ENCODE results near the gene CENPU. TPM values are rescaled to one million over a fixed set of nuclear protein-coding genes. Genes with fewer than 3 reads are reported as not detected.
"Not testable (repeated sequence)": the region's sequence is repeated elsewhere in the genome, so short reads cannot be mapped to it uniquely, and the experiment has no call there.

CENPU gene
- total RNA-seq, 4 donors from 2014 or later = 5.4 to 29.8 (median 9.4) TPM

GRCh38 chr4:184668096-184668495 lies 65.8 kb downstream of the CENPU start:
- Histone ChIP-seq H3K27me3 (no peaks in the 10 kb centered on the region), H3K27ac (peak overlapping the region; percentile 7), H3K9me3 (no peaks in the 10 kb centered on the region), H3K4me1 (no peaks in the 10 kb centered on the region), H3K4me3 (no peak overlapping the region), H3K36me3 (peaks cover 46% of the 10 kb centered on the region)
- 92% methylated on average over 9 of the region's 9 CpGs for WGBS
- DNase-seq (ENCODE audit: low spot score in 2 of 2) = no peak
- no peak for TF ChIP-seq POLR2A (IDR thresholded peaks at IDR 0.05)
- no peak for TF ChIP-seq CTCF (IDR thresholded peaks at IDR 0.05)
- no peak for TF ChIP-seq POLR2AphosphoS5 (IDR thresholded peaks at IDR 0.05)
- TF ChIP-seq EP300 (IDR thresholded peaks at IDR 0.05) = no peak

GRCh38 chr4:184666670-184667069 lies 67.2 kb downstream of the CENPU start:
- 88% methylated on average over 6 of the region's 6 CpGs for WGBS
- Histone ChIP-seq H3K4me3 (no peak overlapping the region), H3K36me3 (peaks cover 34% of the 10 kb centered on the region), H3K4me1 (no peaks in the 10 kb centered on the region), H3K27me3 (no peaks in the 10 kb centered on the region), H3K27ac (no peak overlapping the region), H3K9me3 (no peaks in the 10 kb centered on the region)
- TF ChIP-seq EP300 (IDR thresholded peaks at IDR 0.05) = no peak
- no peak for TF ChIP-seq CTCF (IDR thresholded peaks at IDR 0.05)
- no peak for TF ChIP-seq POLR2A (IDR thresholded peaks at IDR 0.05)
- no peak for TF ChIP-seq POLR2AphosphoS5 (IDR thresholded peaks at IDR 0.05)
- no peak for DNase-seq (ENCODE audit: low spot score in 2 of 2)

- H3K36me3 ChIP-seq = peaks cover 46% of the 10 kb centered on the region
- no peak overlapping the region for H3K27ac ChIP-seq
- DNase-seq (ENCODE audit: low spot score in 2 of 2) = no peak
- H3K9me3 ChIP-seq = no peaks in the 10 kb centered on the region
- H3K4me3 ChIP-seq = no peak overlapping the region
- WGBS = 74% methylated on average over 6 of the region's 6 CpGs
- TF ChIP-seq EP300 (IDR thresholded peaks at IDR 0.05) (no peak), POLR2AphosphoS5 (IDR thresholded peaks at IDR 0.05) (no peak), POLR2A (IDR thresholded peaks at IDR 0.05) (no peak), CTCF (IDR thresholded peaks at IDR 0.05) (no peak)
- no peaks in the 10 kb centered on the region for H3K4me1 ChIP-seq
- H3K27me3 ChIP-seq = no peaks in the 10 kb centered on the region
These were observed 69.3 kb downstream of the CENPU start for GRCh38 chr4:184664445-184665210.

GRCh38 chr4:184662236-184662635 lies 71.7 kb downstream of the CENPU start:
- WGBS = 72% methylated on average over 1 of the region's 1 CpG
- Histone ChIP-seq H3K27ac (no peak overlapping the region), H3K9me3 (no peaks in the 10 kb centered on the region), H3K36me3 (peaks cover 34% of the 10 kb centered on the region), H3K4me1 (no peaks in the 10 kb centered on the region), H3K27me3 (no peaks in the 10 kb centered on the region), H3K4me3 (no peak overlapping the region)
- DNase-seq (ENCODE audit: low spot score in 2 of 2) = no peak
- no peak for TF ChIP-seq EP300 (IDR thresholded peaks at IDR 0.05)
- TF ChIP-seq CTCF (IDR thresholded peaks at IDR 0.05) = no peak
- TF ChIP-seq POLR2AphosphoS5 (IDR thresholded peaks at IDR 0.05) = no peak

GRCh38 chr4:184660978-184661377 lies 72.9 kb downstream of the CENPU start:
- H3K36me3 ChIP-seq = peaks cover 23% of the 10 kb centered on the region
- no peak for DNase-seq (ENCODE audit: low spot score in 2 of 2)

GRCh38 chr4:184657820-184658219 lies 76.1 kb downstream of the CENPU start:
- H3K4me1 ChIP-seq; H3K9me3 ChIP-seq; H3K27ac ChIP-seq; DNase-seq (ENCODE audit: low spot score in 2 of 2); H3K4me3 ChIP-seq; H3K27me3 ChIP-seq: not testable (repeated sequence)
- 92% methylated on average over 9 of the region's 9 CpGs for WGBS
- H3K36me3 ChIP-seq = peaks cover 26% of the 10 kb centered on the region

More at GRCh38 chr4:184660978-184661377, 72.9 kb downstream of the CENPU start:
- H3K4me1 ChIP-seq = no peaks in the 10 kb centered on the region
- no peaks in the 10 kb centered on the region for H3K9me3 ChIP-seq
- H3K4me3 ChIP-seq = no peak overlapping the region
- no peaks in the 10 kb centered on the region for H3K27me3 ChIP-seq
- TF ChIP-seq POLR2AphosphoS5 (IDR thresholded peaks at IDR 0.05) = no peak
- TF ChIP-seq CTCF (IDR thresholded peaks at IDR 0.05) = no peak
- no peak for TF ChIP-seq POLR2A (IDR thresholded peaks at IDR 0.05)
- TF ChIP-seq EP300 (IDR thresholded peaks at IDR 0.05) = no peak
- H3K27ac ChIP-seq = no peak overlapping the region

Data from suprapubic skin (tissue), 4 donors.